HG03060 (cell line): ENCODE results near the gene C1orf116.

Experiments used
- ATAC-seq: cut with Tn5 transposase; IDR thresholded peaks from one replicate; pipeline ENCODE4 v1.9.1; 2021; ENCODE audit warnings: low read depth, moderate number of reproducible peaks; ENCODE audit not compliant: unreplicated experiment

The C1orf116 gene

GRCh38 chr1:207039380-207040180 is 7.0 kb upstream of the C1orf116 start:
- no peak for ATAC-seq

DNA sequence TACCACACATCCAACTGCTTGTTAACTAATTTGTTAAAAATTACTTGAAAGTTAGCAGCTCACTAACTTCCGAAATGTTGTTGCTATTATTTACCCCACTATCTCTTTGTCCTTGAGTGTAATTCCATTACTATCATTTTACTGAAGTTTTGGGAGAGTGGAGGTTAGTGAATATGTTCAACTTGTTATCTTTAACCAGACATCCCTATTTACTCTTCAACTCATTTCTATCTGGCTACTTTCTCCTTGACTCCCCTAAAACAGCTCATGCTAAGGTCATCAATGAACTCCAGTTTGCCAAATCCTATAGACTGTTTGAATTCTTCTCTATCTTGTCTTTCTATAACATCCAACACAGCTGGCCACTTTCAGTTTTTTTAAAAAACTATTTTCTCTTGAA is 4.3 kb upstream of the C1orf116 start:
- no peak for ATAC-seq

DNA sequence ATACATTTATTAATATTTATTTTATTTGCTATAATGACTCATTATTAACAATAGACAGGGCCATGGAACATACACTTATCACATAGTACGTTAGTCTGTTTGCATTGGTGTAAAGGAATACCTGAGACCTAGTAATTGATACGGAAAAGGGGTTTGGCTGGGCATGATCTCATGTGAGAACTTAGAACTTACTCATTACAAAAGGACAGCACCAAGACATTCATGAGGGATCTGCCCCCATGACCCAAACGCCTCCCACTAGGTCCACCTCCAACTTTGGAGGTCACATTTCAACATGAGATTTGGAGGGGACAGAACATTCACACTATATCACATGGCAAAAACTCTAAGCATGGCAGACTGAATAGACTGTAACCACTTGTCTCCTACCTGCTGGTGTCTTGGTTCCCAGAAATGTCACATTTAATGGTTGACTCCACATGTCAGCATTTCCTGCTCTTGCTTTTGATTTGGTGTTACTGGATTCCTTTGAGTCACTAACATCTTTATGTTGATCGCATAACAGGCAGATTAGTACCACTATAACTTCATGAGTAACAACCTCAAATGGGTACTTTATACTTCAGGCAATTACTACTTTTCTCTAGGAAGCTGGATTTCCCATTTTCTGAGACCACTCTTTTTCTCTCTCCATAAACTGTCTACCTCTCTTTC is 3.5 kb upstream of the C1orf116 start:
- ATAC-seq, result no peak

GRCh38 chr1:207034998-207035397 is 2.4 kb upstream of the C1orf116 start:
- ATAC-seq, result no peak

GRCh38 chr1:207034208-207034607 is 1.7 kb upstream of the C1orf116 start:
- no peak for ATAC-seq

- no peak for ATAC-seq
These were observed 746 bp upstream of the C1orf116 start for GRCh38 chr1:207033302-207033701.

GRCh38 chr1:207031632-207032264 is 808 bp downstream of the C1orf116 start:
- ATAC-seq, result no peak

- ATAC-seq, result no peak
These were observed 1.5 kb downstream of the C1orf116 start for GRCh38 chr1:207031016-207031415.

DNA sequence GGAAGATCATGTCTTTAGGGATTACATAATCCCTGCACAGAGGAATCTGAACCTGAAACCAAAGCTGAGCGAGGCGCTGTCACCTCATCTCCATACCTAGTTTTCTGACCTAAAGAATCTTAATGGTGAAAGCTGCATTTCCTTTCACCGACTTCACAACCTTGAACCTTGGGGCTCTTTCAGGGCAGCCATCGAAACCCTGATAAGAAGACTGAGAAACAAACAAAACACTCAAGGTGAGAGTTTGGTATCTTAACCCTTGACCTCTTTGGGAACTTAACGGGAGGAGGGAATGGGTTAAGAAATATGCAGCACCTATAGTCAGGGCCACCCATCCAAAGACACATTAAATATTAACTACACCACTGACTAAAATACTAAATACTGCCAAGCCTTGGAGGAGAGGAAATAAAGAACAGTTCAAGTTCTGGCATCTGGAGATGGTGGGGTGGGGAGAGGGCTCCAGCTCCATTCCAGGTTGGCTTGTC is 2.0 kb downstream of the C1orf116 start:
- no peak for ATAC-seq

- ATAC-seq, result no peak
These were observed 2.6 kb downstream of the C1orf116 start for GRCh38 chr1:207029701-207030521.

DNA sequence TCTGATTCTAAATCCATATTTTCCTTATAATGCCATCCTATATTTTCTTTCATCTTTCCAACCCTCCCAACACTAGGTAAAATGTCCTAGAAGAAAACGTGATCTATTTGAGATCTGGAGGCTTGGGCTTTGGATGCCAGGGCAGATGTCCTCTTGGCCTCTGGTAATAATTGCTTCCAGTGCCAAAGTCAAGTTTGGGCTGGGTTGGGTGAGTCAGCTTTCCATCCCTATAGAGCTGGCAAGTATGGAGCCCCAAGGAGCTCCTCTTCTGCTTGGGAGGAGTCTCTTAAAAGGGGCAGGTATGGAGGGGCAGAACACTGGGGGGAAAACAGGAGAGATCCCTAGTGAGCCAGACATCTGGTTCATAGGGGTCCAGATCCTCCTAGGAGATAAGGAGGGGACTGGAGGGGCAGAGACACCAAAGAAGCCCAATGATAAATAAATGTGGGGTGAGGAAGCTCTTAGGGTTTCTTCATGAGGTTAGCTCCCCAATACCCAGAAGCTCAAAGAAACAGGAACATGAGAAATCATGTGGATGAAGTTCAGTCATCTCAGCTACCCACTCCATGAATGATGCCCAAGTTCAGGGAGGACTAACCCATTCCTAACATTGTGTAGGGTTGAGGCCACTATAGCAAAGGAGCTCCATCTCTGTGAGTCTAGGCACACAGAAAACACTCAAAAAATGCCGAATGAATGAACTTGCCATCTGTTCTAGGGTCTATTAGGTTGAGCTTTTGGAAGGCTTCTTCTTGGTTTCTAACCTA is 3.5 kb downstream of the C1orf116 start:
- ATAC-seq, result no peak

DNA sequence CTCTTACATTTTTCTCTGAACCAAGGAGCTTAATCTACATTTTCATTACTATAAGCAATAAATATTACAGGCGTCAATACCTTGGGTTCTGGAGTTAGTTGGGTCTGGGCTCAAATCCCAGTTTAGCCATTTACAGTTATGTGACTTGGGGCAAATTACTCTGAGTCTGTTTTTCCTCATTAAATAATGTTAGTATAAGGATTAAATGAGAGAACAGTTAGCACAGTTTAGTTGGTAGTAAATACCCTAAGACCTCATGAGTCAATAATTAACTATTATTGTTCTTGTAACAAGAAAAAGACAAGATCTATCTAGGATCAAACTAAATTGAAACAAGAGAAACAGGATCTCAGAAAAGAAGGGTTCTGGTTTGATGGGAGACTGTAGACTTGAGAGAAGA is 4.6 kb downstream of the C1orf116 start:
- ATAC-seq, result no peak

DNA sequence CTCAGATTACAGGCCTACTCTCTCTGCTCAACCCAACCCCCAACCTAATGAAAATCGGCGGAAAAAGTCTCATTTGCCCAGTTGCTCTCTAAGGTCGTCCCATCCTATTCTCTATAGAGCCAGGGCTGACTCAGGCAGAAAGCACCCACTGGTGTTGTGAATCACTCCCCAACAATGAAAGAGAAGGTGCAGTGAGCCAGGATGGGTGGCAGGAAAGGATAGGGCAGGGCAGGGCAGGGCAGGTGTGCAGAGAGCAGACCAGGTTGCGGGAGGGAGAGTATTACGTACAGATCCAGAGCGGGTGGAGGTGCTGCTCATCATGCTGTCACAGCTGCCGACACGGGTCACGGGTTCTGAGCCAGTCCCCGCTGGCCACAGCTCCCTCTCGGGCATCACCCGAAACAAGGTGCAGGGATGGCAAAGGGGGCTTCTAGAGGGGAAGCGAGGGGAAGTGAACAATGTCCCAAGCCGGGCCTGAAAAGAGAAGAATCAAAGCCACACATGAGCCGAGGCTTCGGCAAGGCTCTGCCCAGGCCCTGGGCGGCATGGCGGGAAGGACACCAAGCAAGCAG is 5.3 kb downstream of the C1orf116 start:
- no peak for ATAC-seq

- ATAC-seq, result no peak
These were observed 6.4 kb downstream of the C1orf116 start for GRCh38 chr1:207026104-207026534.

- no peak for ATAC-seq
These were observed 7.2 kb downstream of the C1orf116 start for GRCh38 chr1:207025146-207025880.

DNA sequence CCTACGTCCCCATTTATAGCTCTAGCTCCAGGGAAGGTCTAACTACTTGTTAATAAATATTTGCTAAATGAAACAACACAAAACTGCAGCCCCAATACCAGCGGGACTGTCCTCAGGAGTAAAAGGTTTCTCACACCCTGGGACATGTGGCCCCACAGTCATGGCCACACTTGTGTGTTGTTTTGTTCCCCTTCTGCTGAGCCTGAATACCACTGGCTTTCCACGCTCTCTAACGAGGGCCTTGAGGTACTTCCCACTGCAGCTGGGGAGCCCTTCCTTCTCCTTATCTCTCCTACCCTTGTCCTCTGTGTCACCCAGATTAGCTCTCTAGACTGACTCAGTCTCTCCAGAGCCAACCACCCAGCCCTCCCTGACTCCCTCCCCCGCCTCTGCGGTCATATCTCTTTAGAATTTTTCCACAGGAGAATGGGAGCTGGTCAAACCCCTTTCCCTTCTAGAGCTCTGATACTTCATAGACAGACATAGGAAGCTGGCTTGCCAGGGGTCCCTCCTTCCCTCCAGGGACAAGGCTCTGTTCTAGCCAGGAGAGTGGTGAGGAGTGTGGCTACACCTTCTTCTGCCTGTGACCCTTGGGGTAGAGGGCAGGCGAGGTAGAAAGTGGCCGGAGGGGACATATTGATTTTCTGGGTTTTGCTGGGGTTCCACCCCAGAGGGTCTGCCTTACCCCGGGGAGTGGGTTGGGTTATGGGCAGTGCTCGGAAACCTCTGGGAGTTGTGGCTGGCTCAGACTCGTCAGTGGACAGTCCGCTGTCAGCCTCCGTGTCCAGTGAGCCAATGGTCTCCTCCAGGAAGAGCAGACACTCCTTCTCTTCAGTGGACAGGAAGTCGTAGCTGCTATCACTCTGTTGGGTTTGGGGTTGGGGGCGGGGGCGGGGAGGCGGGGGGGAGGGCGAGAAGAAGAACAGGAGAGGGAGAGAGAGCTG is 8.1 kb downstream of the C1orf116 start:
- no peak for ATAC-seq

DNA sequence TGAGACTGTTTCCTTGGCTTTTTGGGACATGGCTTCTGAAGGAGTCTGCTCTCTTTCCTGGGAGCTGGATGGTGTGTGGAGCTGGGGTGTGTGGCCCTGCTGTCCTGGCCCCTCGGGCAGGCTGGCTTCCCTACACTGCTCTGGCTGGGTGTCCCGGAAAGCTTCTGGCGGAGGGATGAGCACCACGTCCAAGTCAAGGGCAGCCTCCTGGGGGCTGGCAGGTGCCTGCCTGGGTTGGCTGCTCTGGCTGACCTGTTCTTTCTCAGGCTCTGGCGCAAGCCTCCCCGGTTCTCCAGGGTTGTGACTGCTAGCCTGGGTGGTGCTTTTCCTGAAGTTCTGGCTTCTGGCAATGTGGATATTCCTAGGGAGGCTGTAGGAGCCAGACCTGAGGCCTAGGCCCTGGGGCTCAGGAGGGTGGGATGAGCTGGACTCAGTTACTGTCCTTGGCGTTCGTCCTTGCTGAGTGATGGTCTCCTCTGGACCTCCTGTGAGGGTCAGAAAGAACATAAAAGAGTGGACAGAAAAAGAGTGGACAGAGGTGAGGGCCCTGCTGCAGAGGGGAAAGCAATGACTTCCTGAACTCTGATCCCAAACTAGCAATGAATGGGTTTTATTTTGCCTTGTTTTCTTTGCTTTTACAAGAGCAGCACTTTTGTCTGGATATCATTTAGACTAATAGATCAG is 9.4 kb downstream of the C1orf116 start:
- ATAC-seq, result no peak
